ENCODE data around the gene SLC25A44.
"Not testable (repeated sequence)": the region's sequence is repeated elsewhere in the genome, so short reads cannot be mapped to it uniquely, and the experiment has no call there.

SLC25A44 gene

DNA sequence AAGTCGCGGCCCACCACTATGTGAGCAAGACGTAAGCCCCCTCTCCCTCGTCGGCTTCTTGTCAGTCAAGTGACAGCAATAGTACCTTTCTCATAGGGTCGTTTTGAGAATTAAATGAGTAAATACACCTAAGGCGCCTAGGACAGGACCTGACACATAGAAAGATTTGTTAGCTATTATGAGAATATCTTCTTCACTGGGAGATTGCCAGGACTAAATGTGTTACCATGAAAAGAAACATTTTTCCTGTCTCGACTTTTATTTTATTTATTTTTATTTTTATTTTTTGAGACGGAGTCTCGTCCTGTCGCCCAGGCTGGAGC, 19.7 kb downstream of the SLC25A44 start:
- Histone ChIP-seq H3K9ac (ENCODE audit: low read depth, low read length, poor library complexity, severe bottlenecking) (peak overlapping the region; percentile 95), H3F3A (ENCODE audit: low read depth) (0 out of 2 replicates have a peak, but pooled peaks cover 3% of the 10 kb centered on the region), H3K79me2 (ENCODE audit: insufficient read depth, low read length) (peaks cover 25% of the 10 kb centered on the region), H3K4me1 (ENCODE audit: insufficient read depth, low read length, poor library complexity, severe bottlenecking) (peaks cover 20% of the 10 kb centered on the region), H2AFZ (ENCODE audit: low read length) (peak overlapping the region; percentile 93), H3K27me3 (ENCODE audit: insufficient read depth, low read length, poor library complexity, severe bottlenecking) (no peaks in the 10 kb centered on the region), H3K4me2 (ENCODE audit: low read depth, low read length, poor library complexity, severe bottlenecking) (peak overlapping the region; percentile 89), H3K9me2 (replicated peaks; ENCODE audit: low read depth, low read length) (no peaks in the 10 kb centered on the region), H3K4me3 (ENCODE audit: low read length, poor library complexity, severe bottlenecking) (peak overlapping the region; percentile 98), H4K20me1 (ENCODE audit: insufficient read depth, low read length, poor library complexity, severe bottlenecking) (no peaks in the 10 kb centered on the region), H3K9me3 (ENCODE audit: insufficient read depth, low read depth, low read length) (no peaks in the 10 kb centered on the region), H3K36me3 (ENCODE audit: insufficient read depth, low read length) (peaks cover 16% of the 10 kb centered on the region; the same call in 1 of the 2 replicates)
- TF ChIP-seq EZH2phosphoT487 (IDR thresholded peaks at IDR 0.05; ENCODE audit: borderline replicate concordance) = no peak
- TF ChIP-seq, protein P1, sequence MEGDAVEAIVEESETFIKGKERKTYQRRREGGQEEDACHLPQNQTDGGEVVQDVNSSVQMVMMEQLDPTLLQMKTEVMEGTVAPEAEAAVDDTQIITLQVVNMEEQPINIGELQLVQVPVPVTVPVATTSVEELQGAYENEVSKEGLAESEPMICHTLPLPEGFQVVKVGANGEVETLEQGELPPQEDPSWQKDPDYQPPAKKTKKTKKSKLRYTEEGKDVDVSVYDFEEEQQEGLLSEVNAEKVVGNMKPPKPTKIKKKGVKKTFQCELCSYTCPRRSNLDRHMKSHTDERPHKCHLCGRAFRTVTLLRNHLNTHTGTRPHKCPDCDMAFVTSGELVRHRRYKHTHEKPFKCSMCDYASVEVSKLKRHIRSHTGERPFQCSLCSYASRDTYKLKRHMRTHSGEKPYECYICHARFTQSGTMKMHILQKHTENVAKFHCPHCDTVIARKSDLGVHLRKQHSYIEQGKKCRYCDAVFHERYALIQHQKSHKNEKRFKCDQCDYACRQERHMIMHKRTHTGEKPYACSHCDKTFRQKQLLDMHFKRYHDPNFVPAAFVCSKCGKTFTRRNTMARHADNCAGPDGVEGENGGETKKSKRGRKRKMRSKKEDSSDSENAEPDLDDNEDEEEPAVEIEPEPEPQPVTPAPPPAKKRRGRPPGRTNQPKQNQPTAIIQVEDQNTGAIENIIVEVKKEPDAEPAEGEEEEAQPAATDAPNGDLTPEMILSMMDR (conservative IDR thresholded peaks at IDR 0.05; ENCODE audit: low read length) = no peak

DNA sequence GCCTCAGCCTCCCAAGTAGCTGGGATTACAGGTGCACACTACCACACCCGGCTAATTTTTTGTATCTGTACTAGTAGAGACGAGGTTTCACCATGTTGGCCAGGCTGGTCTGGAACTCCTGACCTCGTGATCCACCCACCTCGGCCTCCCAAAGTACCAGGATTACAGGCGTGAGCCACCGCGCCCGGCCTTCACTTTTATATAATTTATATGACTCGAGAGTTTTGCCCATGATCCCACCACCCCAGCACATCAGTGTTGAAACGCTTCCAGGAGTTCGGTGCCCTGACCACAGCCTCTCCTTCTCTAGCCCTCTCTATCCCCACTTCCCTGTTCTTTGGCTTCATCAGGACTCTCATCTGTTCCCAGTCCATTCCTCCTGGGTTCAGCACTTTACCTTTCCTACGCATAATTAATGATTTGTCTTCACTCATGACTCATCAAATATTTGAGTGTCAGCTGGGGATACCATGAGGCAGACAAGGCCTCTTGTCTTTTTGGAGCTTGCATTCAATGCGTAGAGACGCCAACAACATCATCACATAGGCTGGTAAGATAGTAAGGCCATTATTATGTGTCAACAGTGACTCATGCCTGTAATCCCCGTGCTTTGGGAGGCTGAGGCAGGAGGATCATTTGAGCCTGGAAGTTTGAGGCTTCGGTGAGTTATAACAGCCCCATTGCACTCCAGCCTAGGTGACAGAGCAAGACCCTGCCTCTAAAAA, 20.3 kb downstream of the SLC25A44 start:
- peak overlapping the region; percentile 89 for H3K4me2 ChIP-seq (ENCODE audit: low read depth, low read length, poor library complexity, severe bottlenecking)
- no peaks in the 10 kb centered on the region for H3K9me3 ChIP-seq (ENCODE audit: insufficient read depth, low read depth, low read length)
- H3K9me2 ChIP-seq (replicated peaks; ENCODE audit: low read depth, low read length) = no peaks in the 10 kb centered on the region
- no peaks in the 10 kb centered on the region for H3K27me3 ChIP-seq (ENCODE audit: insufficient read depth, low read length, poor library complexity, severe bottlenecking)
- H3K79me2 ChIP-seq (ENCODE audit: insufficient read depth, low read length) = peaks cover 26% of the 10 kb centered on the region
- TF ChIP-seq, protein P1 (conservative IDR thresholded peaks at IDR 0.05; ENCODE audit: low read length) = no peak
- no peak for TF ChIP-seq EZH2phosphoT487 (IDR thresholded peaks at IDR 0.05; ENCODE audit: borderline replicate concordance)
- H3K4me1 ChIP-seq (ENCODE audit: insufficient read depth, low read length, poor library complexity, severe bottlenecking) = peaks cover 20% of the 10 kb centered on the region
- 0 out of 2 replicates have a peak, but pooled peaks cover 3% of the 10 kb centered on the region for H3F3A ChIP-seq (ENCODE audit: low read depth)
- no peaks in the 10 kb centered on the region for H4K20me1 ChIP-seq (ENCODE audit: insufficient read depth, low read length, poor library complexity, severe bottlenecking)
- H3K36me3 ChIP-seq (ENCODE audit: insufficient read depth, low read length) = peaks cover 14% of the 10 kb centered on the region; the same call in 1 of the 2 replicates
- no peak overlapping the region for H2AFZ ChIP-seq (ENCODE audit: low read length)
- H3K9ac ChIP-seq (ENCODE audit: low read depth, low read length, poor library complexity, severe bottlenecking) = peak overlapping the region; percentile 95
- H3K4me3 ChIP-seq (ENCODE audit: low read length, poor library complexity, severe bottlenecking) = peak overlapping the region; percentile 98

DNA sequence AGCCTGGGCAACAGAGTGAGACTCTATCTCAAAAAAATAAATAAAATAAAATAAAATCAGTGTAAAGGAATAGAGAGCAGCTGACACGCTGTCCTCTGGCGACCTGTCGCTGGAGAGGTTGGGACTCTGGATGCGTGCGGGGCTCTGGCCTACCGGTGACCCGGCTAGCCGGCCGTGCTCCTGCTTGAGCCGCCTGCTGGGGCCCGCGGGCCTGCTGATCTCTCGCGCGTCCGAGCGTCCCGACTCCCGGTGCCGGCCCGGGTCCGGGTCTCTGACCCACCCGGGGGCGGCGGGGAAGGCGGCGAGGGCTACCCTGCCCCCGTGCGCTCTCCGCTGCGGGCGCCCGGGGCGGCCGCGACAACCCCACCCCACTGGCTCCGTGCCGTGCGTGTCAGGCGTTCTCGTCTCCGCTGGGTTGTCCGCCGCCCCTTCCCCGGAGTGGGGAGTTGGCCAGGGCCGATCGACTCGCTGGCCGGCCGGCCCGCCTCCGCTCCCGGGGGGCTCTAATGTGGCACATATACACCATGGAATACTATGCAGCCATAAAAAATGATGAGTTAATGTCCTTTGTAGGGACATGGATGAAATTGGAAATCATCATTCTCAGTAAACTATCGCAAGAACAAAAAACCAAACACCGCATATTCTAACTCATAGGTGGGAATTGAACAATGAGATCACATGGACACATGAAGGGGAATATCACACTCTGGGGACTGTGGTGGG, 22.6 kb downstream of the SLC25A44 start:
- H3F3A ChIP-seq (ENCODE audit: low read depth); H2AFZ ChIP-seq (ENCODE audit: low read length); H3K4me3 ChIP-seq (ENCODE audit: low read length, poor library complexity, severe bottlenecking); H3K9me3 ChIP-seq (ENCODE audit: insufficient read depth, low read depth, low read length); H3K9ac ChIP-seq (ENCODE audit: low read depth, low read length, poor library complexity, severe bottlenecking); H3K36me3 ChIP-seq (ENCODE audit: insufficient read depth, low read length); H3K9me2 ChIP-seq (replicated peaks; ENCODE audit: low read depth, low read length); H4K20me1 ChIP-seq (ENCODE audit: insufficient read depth, low read length, poor library complexity, severe bottlenecking); H3K4me2 ChIP-seq (ENCODE audit: low read depth, low read length, poor library complexity, severe bottlenecking); H3K27me3 ChIP-seq (ENCODE audit: insufficient read depth, low read length, poor library complexity, severe bottlenecking): not testable (repeated sequence)
- peaks cover 20% of the 10 kb centered on the region for H3K4me1 ChIP-seq (ENCODE audit: insufficient read depth, low read length, poor library complexity, severe bottlenecking)
- peaks cover 30% of the 10 kb centered on the region for H3K79me2 ChIP-seq (ENCODE audit: insufficient read depth, low read length)
